Measurements from ENCODE around the gene MAML3.

The MAML3 gene

DNA sequence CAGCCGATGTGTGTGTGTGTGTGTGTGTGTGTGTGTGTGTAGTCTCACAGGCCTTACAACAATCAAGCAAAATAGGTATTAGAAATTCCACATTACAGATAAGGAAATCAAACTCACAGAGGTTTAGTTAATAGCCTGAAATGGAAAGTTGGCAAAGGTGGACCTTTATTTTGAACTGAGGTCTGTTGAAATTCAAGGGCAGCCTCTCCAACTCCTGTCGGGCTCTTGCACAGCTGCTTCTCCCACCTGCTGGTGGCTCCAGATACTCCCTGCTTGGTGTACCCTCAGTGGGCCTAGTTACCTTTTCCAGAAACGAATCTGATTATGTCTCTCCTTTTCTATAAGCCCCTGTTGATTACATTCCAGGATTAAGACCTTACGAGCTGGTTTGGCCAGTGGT lies 292.5 kb downstream of the MAML3 start:
- no peak for DNase-seq (ENCODE audit: low read depth)

DNA sequence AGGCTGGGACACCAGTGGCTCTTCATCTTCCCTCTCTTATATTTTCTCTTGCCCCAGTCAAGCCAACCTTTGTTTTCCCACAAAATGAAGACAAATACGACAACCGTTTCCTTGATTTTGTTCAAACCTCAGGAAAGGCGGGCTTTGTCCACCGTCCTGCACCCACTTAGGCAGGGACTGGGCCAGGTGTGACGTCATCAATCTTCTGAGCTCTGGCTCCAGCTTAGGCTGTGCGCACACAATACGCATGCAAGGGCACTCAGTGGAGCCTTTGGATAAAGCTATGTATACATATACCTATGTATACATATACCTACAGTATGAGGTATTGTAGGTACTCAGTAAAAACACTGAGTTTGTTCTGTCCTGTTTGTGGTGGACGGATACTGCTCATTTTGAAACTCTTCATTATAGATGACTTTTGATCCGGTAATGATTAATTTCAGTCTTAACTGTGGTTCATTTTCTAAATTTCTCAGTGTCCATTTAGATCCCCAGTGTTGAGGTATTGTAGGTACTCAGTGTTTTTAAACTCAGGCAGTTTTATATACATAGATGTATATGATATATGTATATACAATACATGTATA lies 293.5 kb downstream of the MAML3 start:
- no peak for DNase-seq (ENCODE audit: low read depth)

DNA sequence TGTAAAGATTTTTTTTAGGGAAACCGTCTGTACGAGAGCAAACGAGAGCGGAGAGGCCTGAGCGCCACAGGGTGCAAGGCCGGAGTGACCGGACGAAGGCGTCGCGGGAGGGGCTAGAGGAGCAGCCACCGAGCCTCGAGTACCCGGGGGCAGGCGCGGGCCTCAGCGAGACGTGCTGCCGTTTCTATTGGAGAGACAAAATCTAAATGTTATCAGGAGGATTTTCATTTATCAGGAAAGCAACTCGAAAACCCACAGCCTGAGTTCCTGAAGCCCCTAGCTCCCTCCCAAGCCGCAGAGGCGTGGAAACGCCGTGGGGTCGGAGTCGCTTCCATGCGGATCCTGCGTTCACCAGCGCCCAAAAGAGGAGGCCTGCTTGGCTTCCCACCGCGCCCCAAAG lies 294.1 kb downstream of the MAML3 start:
- DNase-seq (ENCODE audit: low read depth), result no peak

DNA sequence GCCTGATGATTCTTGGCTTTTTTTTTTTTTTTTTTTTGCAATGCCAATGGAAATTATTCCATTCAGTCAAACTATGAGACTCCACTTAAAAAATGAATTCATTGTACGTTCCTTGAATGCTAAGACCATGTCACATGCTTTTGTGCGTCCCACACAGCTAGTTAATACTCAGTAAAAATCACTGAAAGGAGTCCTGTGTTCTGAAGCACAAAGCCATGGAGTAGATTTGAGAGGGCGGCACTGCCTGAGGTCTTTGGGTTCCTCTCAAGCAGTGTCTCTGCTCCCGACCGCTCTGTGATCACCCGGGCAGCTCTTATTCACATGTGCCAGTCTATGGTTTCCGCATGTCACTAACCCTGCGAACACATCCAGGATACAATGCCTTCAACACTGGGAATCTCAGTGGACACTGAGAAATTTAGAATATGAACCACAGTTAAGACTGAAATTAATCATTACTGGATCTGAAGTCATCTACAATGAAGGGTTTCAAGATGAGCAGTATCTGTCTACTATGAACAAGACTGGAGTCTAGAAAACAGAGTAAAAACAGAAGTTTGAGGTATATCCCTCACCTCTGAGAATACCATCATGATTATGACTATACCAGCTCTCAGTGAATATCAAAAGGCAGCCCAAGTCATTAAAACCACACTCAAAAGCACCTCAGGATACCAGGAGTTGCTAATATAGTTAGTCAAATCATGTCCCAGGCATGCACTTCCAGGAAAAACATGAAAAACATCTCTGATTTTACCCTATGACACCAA lies 295.4 kb downstream of the MAML3 start:
- no peak for DNase-seq (ENCODE audit: low read depth)

DNA sequence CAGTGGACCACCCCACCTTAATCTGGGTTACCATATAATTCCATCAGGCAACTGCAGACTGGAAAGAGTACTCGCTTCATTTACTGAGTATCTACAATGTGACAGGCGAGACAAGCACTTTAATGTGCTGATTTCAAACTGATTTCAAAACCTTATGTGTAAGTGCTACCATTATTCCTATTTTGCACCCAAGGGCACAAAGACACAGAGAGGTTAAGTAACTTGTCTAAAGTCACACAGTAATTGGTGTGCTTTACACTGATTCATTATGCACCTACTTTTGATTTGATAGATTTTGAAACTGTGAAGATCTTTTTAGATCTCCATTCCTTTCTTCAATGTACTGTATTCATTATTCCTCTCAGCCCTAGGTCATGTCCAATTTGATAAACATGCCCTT lies 296.0 kb downstream of the MAML3 start:
- no peak for DNase-seq (ENCODE audit: low read depth)

DNA sequence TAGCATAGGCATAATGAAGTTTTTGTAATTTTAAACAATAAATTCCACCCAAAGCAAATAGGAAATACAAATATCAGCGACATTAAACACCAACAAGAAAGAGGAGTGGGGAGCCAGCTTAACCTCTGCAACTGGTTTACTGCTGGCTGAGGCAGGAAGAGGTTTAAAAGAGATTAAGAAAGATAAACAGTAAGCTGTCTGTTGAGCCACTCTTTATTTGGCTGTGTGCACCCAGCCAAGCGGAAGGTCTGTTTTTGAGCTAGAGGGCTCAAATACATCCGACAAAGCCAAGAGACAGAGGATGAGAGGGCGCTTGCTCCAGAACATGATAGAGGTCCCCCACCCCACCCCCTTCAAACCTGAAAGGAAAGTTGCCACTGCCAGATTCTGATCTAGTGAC lies 297.0 kb downstream of the MAML3 start:
- no peak for DNase-seq (ENCODE audit: low read depth)

DNA sequence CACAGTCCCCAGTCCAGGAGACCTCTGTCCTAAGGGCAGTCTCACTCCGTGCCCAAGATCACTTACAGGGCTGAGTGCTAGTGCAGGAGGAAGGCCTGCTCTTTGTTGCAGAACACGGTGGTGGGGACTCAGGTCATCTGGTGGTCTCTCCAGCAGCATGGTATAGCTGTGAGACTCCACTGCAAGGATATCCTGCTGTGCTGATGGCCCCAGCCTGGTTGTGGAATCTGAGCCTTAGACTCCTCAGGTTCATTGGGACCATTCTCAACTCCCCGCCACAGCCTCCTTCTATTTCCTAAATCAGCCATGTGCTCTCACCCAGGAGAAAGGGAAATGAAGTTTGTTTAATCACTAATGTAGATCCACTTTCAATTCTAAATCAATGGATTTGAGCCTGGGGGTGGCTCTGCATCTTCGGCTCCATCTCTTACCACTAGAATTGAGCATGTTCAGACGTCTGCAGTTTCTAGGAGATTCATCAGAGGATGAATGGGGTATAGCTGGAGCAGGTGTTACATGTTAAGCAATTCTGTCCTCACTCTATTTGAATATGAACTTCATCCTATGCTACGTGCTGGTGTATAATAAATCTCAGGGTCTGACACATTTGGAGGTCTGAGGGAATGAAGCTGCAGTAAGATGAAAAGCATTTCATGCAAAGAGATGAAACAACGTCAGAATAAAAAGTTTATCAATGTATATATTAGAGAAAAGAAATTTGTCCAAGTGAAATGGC lies 299.1 kb downstream of the MAML3 start:
- DNase-seq (ENCODE audit: low read depth), result no peak

DNA sequence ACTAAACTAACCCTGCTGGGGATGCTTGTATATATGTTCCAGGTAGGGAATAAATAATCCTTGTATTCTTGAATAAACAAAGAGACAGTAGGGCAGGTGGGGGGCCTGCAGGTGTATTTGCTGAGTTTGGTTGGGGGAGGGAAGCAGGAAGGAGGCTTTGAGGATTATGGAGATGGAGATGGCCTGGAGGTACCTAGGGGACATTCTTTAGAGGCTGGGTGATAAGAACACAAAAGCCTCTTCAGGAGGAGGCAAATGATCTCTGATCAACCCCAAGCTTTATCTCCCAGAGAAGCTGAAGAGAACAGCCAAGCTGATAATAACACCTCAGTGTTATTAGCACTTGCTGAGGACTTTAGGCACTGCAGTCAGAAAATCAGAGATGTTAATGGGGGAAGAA lies 300.7 kb downstream of the MAML3 start:
- no peak for DNase-seq (ENCODE audit: low read depth)

DNA sequence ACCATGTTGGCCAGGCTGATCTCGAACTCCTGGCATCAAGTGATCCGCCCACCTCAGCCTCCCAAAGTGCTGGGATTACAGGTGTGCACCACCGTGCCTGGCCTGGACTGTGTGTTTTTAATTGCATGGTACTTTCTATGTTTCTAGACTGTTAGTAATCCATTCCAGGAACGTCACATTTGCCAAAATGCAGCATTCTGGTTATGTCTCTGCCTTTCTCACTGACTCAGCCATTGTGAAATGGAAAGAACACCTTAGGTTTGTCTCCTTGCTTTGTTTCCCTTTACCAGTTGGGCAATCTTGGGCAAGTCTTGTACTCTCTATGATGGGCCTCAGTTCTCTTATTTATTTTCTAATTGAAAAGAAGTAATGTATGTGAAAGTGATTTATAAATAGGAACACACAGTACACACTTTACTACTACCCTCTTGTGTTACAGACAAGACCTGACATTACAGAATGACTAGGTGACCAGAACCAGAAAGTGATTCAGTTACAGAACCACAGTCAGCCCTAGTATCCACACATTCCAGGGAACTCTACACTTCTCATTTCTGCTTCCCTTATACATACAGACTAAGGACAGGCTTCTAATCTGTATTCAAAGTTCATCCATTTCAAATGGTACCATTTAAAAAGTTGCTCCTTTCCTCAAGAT lies 301.2 kb downstream of the MAML3 start:
- no peak for DNase-seq (ENCODE audit: low read depth)

DNA sequence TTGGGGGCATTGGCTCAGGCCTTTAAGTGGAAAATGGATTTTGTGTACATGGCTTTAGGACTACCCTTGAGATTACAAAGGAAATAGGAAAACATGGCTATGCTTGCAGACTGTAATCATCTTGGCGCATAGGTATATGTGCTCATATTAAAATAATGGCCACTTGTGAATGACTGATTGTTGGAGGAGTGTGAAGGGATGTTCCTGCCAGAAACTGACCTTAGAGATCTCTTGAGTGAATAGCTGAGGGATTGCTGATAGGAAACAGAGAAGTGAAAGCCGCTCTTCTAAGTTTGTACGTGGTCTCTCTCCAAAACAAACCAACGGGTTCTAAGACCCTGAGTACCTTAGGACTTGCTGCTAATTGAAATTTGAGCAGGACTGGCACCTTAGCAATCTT lies 302.3 kb downstream of the MAML3 start:
- DNase-seq (ENCODE audit: low read depth), result no peak

DNA sequence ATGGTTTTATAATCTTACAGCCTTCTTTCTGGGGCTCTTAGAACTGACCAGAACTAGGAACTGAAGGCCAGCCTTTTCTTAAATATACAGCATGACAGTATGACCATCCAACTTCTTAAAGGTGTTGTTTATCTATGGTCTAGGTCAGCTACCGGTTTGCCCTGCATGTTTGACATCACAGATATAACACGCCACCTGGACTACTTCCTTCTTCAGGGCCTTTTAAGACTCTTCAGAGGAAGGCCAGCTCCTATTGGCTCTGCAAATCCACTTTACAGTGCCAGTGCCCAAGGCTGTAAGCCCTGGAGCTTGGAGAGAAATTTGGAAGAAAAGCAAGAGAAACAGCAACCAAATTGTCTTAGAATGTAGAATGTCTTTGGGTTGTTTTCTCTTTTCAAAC lies 302.9 kb downstream of the MAML3 start:
- no peak for DNase-seq (ENCODE audit: low read depth)

DNA sequence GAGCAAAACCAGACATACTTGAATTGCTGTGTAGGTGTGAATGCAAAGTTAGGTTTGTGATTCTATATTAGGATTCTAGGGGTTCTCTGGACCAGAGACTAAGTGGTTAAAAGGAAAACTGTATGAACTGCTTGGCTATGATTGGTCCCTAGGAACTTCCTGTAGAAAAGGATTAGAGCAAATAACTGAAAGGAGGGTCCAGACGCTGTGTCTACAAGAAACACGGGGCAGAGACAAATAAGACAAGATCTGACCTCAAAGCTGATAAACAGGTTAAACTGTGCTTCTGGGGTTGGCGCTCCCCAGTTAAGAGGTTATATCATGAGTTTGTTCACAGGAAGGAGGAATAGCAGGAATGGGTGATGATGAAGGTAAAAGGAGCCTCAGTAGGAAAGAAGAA lies 304.8 kb downstream of the MAML3 start:
- DNase-seq (ENCODE audit: low read depth), result no peak

DNA sequence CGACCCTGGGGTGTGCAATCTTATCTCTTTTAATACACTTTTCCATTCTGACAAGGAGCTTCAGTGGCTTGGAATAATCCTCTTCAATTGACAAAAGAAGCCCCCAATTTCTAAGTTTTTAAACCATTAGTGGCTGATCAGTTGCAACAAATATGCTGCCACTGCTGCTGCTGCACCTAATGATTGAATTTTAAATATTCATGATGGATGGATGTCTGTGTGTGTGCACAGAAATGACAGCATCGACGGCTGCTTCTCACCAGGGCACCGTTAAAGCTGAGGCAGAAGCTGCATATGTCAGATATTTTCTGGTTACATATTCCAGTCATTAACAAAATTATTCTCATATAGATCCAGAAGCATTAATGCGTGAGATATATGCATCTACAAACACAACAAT lies 306.0 kb downstream of the MAML3 start:
- no peak for DNase-seq (ENCODE audit: low read depth)

DNA sequence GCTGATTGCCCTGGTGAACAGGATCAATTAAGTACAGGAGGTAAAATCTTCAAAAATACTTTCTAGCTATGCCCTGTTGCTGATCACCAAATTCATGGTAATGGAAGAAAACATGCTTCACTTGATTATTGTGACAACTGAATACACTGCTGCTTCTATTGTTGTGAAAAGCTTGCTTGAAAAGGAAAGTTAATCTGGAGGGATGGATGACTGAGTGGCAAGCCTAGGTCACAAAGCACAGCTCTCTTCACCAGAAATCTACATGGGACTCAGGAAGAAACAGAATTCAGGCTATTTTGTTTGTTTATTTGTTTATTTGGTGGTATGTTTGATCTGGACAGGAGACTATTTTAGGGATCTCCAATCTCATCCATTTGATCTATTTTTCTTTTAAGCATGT lies 306.4 kb downstream of the MAML3 start:
- DNase-seq (ENCODE audit: low read depth), result no peak

DNA sequence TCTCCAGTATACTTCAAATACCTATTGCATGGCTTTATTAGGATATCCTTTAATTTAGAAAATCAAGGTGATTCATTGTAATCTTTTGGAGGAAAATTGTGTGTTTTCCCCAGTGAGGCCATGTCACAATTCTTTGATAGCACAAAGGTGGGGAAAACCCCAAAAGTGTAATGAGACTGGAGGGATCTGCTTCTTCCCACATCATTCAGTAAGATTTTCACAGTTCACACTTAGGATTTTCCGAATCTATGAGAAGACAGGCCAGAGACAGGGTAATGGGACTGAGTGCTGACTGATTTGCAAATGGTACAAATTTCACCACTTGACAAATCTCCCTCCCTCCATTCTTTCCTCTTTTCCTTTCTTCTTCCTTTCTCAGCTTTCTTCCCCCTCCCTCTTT lies 307.2 kb downstream of the MAML3 start:
- DNase-seq (ENCODE audit: low read depth), result no peak

DNA sequence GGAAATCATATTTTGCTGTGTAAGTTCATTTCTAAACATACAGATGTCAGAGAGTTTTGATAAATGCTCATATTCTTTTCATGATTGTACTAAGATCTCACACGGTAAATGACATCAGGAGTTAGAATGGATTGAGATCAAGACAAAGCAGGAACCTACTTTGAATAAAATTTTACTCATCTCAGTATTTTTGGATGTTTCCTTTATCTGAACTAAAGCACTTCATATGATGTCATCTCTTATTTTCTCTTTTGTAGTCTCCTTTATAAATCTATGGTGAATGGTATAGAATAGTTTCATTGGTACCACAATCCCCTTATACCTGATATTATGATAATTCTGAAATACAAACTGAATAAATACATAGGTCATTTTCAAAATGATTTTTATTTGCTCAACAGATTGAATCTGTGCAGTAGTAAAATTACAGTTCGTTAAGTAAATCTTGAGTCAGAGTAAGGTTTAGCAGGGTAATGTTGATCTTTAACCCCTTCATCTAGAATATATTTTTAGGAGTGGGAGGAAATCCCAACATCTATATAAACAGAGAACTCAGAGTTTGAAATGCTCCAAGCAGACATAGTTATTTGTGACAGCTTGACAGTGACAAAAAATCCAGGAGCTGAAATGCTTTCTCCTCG lies 308.4 kb downstream of the MAML3 start:
- no peak for DNase-seq (ENCODE audit: low read depth)

DNA sequence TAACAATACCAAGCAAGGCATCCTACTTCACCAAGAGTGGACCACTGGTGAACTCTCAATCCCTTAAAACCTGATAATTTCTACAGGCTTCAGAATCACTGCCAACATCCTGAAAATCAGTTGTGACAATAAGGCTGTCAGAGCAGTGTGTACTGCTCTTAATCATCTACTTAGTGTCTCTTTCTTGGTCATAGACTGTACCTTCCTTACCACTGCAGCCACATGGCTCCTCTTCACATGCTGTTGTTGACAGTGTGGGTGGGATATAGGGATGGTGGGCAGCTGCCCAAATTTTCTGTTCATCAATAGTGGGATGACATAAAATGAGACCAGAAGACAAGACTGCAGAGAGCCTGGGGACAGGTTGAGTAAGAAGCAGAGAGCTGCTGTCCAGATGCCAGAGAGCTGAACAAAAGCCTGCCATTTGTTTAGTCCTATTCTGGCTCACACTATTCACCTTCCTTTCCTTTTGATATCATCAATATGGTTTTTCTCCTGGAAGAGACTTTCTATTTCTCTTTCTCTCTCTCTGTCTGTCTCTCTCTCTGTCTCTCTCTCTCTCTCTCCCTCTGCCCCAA lies 309.4 kb downstream of the MAML3 start:
- no peak for DNase-seq (ENCODE audit: low read depth)

DNA sequence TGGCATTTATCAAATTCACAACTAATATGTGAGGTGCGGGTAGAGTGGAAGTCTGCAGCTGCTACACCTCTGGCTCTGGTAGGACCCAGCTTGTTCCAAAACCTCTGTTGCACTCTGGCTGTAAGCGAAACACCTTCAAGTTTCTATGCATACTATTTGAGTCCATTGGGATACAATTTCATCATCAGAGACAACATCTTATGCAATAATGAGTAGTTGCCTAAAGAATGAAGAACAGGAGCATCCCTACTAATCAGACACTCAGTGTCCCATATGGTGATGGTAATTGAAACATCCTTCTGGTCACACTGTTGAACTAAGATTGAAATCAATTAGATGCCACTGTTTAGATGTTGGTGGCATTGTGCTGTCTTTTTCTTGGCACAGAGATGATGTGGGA lies 309.9 kb downstream of the MAML3 start:
- DNase-seq (ENCODE audit: low read depth), result no peak

DNA sequence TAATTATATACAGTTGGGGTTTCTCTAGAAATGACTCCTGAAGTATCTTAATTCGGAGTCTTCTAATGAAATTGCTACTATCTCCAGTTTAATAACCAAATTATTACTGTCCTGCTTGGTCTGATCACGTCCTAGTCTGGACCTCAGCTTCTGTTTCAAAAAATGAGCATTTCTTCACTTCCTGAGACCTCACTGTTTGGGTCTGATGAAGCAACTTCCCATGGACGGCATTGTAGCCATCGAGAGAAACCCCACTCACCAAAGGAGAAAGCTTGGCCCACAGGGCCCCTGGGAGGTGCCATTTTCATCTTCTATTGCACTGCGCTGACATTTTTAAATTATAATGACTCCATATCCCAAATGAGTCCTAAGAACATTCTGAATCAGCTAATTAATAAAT lies 310.3 kb downstream of the MAML3 start:
- no peak for DNase-seq (ENCODE audit: low read depth)

DNA sequence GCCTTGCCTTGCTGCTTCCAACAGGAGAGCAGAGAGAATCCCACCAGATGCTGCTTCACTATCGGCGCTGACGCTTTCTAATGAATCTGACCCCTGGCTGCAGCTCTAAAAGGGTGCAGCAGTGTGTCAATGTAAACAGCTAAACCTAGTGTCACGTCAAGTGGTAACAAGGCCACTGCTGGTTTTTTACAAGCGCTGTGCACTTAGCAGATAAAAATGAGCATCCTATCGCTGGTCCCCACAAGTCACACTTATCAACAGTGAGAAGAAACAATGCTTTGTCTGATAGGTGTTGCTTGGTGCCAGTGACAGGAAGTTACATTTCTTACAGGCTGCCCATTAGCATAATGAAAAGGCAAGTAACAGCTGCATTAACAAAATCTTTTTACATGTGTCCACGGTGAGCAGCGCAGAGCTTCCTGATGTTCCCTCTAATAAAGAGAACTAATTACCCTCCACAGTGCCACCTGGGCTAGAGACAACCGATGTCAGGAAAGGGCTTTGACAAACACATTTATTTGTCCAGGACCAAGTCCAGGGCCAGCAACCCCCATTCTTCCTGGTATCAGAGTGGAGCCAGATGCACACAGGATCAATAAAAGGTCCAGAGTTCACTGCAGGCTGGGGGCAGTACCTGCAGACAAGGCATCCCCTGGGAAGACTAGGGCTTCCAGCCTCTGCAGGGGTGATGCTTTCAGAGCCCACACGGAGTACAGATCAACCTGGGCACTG lies 312.4 kb downstream of the MAML3 start:
- DNase-seq (ENCODE audit: low read depth), result no peak

DNA sequence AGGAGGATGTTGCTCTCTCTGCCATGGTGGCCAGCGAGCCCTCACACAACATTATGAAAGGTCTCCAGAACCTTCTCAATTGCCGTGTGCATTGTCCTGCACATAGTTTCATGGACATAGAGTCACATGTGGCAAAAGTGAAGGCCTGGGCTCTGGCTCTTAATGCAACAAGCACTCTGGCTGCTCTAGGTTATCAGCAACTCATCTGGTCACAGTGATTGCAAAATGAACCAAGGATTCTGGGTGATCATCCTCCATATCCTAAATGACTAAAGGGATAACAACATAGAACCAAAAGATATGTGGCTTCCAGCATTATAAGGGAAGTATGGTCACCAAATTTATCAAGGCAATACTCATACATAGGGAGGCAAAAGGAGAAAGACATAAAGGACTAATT lies 313.2 kb downstream of the MAML3 start:
- no peak for DNase-seq (ENCODE audit: low read depth)

All from activated T-cell treated with anti-CD3 and anti-CD28 coated beads for 48 hours (primary cell).